Measurements from ENCODE around the gene ATG16L2. TPM values are rescaled to one million over a fixed set of nuclear protein-coding genes. Genes with fewer than 3 reads are reported as not detected.

Gene ATG16L2
- polyA plus RNA-seq, 1 experiment: 10.1 TPM

GRCh38 chr11:72829178-72829577, 15.0 kb downstream of the ATG16L2 start:
- no peak for TF ChIP-seq CTCF (IDR thresholded peaks at IDR 0.05; ENCODE audit: insufficient read depth, low read depth, low read length)
- CTCF ChIA-PET: interaction anchor here (0.7 to 13.3 kb wide), 7 partner anchors 20 to 413 kb away, joined by 3 to 183 read pairs (median 7); no protein-coding TSS in a partner anchor
- POLR2A ChIA-PET: interaction anchor here (0.6 kb wide), 1 partner anchor 126 kb away, joined by 3 read pairs; no protein-coding TSS in a partner anchor
- H3K27me3 ChIP-seq (ENCODE audit: control insufficient read depth, insufficient read depth, low read length): no peaks in the 10 kb centered on the region
- H3K4me3 ChIP-seq (ENCODE audit: low read depth, low read length): no peak overlapping the region
- peaks cover 1% of the 10 kb centered on the region for H3K36me3 ChIP-seq (ENCODE audit: control insufficient read depth, insufficient read depth, low read length)
- no peak for DNase-seq (ENCODE audit: low read depth)

GRCh38 chr11:72829884-72830533, 15.8 kb downstream of the ATG16L2 start:
- Histone ChIP-seq H3K27me3 (ENCODE audit: control insufficient read depth, insufficient read depth, low read length) (no peaks in the 10 kb centered on the region), H3K36me3 (ENCODE audit: control insufficient read depth, insufficient read depth, low read length) (peaks cover 1% of the 10 kb centered on the region), H3K4me3 (ENCODE audit: low read depth, low read length) (no peak overlapping the region)
- ChIA-PET POLR2A (interaction anchor here (0.6 kb wide), 1 partner anchor 127 kb away, joined by 3 read pairs; no protein-coding TSS in a partner anchor), CTCF (interaction anchor here (0.7 to 13.3 kb wide), 12 partner anchors 7 to 459 kb away, joined by 3 to 183 read pairs (median 7); no protein-coding TSS in a partner anchor)
- TF ChIP-seq CTCF (IDR thresholded peaks at IDR 0.05; ENCODE audit: insufficient read depth, low read depth, low read length): no peak
- DNase-seq (ENCODE audit: low read depth): no peak

- Histone ChIP-seq H3K4me3 (ENCODE audit: low read depth, low read length) (no peak overlapping the region), H3K27me3 (ENCODE audit: control insufficient read depth, insufficient read depth, low read length) (no peaks in the 10 kb centered on the region), H3K36me3 (ENCODE audit: control insufficient read depth, insufficient read depth, low read length) (peaks cover 3% of the 10 kb centered on the region)
- DNase-seq (ENCODE audit: low read depth): no peak
- TF ChIP-seq CTCF (IDR thresholded peaks at IDR 0.05; ENCODE audit: insufficient read depth, low read depth, low read length): peak; percentile 97
- ChIA-PET POLR2A (interaction anchor here (0.6 kb wide), 1 partner anchor 431 kb away, joined by 3 read pairs; no protein-coding TSS in a partner anchor), CTCF (interaction anchor here (0.7 to 13.3 kb wide), 32 partner anchors 9 to 506 kb away, joined by 3 to 183 read pairs (median 7); partner anchors contain the start of gene FCHSD2)
These were observed 17.5 kb downstream of the ATG16L2 start for GRCh38 chr11:72831521-72832300.

GRCh38 chr11:72832301-72833082, 18.3 kb downstream of the ATG16L2 start:
- H3K27me3 ChIP-seq (ENCODE audit: control insufficient read depth, insufficient read depth, low read length): no peaks in the 10 kb centered on the region
- ChIA-PET POLR2A (interaction anchor here (0.6 kb wide), 1 partner anchor 431 kb away, joined by 3 read pairs; no protein-coding TSS in a partner anchor), CTCF (interaction anchor here (0.7 to 13.3 kb wide), 23 partner anchors 8 to 460 kb away, joined by 3 to 183 read pairs (median 9); partner anchors contain the start of gene FCHSD2)
- H3K36me3 ChIP-seq (ENCODE audit: control insufficient read depth, insufficient read depth, low read length): peaks cover 4% of the 10 kb centered on the region
- H3K4me3 ChIP-seq (ENCODE audit: low read depth, low read length): no peak overlapping the region
- DNase-seq (ENCODE audit: low read depth): no peak
- no peak for TF ChIP-seq CTCF (IDR thresholded peaks at IDR 0.05; ENCODE audit: insufficient read depth, low read depth, low read length)
